ENCODE measurements around the gene USP36.

The USP36 gene

DNA sequence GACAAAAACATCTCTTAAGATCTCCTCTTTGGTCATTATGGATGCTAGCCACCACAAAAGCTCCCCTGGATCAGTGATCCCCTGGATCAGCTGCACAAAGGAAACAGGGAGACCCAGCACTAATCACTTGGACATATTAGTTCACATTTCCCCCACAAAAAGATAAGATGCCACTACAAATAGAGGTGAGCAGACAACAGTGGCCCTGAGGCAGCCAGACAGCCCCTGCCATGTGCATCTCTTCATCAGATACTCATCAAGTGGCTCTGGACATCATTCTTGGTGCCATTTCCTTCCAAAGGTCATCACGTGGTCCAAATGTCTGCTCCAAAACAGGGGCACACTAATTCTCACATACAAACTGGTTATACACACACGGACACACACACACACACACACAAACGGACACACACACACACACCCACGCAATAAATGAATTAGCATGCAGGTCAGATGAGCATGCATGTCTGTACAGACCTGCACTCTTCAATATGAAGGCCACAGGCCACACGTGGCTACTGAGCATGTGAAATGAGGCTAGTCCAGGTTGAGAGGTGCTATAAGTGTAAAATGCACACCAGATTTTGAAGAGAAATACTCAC, 4.1 kb downstream of the USP36 start:
- no peak for DNase-seq

DNA sequence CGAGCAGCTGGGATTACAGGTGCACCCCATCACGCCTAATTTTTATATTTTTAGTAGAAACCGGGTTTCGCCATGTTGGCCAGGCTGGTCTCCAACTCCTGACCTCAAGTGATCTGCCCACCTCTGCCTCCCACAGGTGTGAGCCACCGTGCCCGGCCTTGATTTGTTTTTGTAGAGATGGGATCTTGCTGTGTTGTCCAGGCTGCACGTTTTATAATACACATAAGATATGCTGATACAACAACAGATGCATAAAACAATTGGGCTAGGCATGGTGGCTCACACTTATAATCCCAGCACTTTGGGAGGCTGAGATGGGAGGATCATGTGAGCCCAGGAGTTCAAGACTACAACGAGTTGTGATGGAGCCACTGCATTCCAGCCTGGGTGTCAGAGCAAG, 6.0 kb downstream of the USP36 start:
- no peak for DNase-seq

DNA sequence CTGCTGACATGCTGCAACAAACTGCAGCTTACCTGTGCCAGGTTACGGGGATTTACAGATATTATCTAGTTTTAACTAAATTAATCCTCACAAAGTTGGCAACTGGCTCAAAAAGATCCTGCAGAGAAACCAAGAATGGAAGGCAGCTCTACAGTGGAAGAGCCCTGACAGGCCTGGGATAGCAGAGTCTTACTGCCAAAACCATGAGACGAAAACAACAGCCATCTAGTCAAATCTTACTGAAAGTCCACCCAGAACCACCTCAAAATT, 8.1 kb downstream of the USP36 start:
- no peak for DNase-seq

DNA sequence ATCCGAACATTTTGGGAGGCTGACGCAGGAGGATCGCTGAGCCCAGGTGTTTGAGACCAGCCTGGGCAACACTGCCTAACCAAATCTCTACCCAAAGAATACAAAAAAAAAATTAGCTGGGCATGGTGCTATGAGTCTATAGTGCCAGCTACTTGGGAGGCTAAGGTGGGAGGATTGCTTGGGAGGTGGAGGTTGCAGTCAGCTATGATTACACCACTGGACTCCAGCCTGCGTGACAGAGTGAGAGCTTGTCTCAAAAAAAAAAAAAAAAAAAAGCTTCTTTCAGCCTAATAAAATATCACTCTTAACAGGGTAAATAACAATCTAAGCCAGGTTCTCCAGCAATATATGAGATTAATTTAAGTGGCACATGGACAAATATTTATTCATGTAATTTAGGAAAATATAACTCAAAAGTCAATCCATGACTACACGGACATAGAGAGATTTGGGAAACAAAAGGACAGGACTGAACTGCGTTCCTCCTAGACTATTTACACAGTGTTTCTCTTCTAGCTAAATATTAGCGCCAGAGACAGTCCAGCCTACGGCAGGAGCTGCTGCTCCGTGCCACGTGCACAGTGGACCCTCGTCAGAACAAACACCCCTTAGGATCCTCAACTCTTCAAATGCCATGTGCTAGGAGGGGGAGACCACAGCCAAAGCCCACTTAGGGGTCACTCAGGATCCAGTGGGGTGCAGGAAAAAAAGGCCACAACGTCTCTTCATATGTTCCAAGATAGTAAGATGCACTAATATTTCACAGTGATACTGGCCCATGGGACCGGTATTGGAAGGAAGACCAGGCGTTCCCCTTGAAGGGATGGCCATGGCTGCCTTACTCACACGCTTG, 8.7 kb downstream of the USP36 start:
- DNase-seq = no peak

DNA sequence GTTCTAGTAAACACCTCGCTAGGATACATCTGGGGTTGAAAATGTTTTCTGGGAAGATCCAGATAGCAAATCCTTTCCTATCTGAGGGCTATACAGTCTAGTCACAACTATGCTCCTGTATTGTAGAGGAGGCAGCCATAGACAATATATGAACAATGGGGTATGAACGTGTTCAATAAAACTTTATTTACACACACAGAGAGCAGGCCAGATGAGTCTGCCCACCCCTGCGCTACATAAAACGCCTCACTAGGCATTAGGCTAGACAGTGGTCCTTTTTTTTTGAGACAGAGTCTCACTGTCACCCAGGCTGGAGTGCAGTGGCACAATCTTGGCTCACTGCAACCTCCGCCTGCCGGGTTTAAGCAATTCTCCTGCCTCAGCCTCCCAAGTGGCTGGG, 11.1 kb downstream of the USP36 start:
- DNase-seq = no peak

DNA sequence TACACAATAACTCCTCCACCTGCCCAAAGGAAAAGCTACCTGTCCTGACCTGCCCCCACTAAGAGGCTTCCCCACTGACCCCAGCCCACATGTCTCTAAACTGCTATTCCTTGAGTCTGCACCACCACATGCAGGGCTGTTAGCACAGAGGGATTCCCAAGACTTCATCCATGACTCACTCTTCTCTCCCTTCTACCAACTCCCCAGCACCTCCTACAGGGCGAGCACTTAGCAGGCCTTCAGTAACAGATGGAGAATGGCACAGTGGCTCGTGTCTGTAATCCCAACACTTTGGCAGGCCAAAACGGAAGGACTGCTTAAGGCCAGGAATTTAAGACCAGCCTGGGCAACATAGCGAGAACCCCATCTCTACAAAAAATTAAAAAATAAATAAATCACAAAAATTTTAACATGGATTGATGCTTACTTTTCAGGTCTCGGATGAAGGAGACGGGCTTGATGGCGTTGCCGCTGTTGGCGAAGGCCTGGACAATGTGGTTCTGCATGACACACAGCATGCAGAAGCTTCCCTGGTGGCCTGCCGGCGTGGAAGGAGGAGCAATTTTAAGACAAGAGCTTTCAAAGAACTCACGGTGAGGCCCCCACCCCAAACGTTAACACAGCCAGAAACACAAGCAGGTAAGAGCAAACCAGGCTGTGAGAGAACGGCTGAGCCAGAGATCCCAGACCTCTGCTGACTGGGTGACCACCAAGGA, 12.0 kb downstream of the USP36 start:
- DNase-seq = no peak

DNA sequence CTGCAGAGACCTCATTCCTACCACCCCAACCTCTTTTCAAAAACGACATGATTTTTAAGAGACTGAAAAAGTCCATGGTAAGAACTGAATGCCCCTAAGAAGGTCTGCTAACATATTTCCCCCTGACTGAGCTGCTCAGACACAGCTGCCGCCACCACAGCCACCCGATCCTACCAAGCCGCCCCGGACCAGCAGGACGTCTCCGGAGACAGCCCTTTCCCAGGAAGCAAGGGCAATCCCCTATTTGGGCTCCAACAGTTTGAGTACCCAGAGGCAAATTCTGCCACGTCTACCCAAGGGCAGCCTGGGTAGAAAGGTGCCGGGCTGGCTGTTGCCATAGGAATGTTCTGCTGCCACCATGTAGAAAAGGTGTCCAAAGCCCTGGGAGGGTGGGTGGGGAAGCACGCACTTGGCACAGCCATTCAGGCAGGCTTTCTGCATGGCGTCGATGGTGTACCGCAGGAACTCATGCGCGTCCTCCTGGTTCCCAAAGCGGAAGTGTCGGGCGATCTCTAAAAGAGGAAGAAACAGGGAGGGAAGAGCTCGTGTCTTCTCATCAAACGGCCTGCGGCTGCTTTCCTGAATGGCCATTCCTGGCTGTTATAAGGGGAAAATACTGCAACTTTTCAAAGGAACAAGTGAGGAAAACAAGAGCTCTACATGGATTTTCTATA, 13.6 kb downstream of the USP36 start:
- DNase-seq = no peak

DNA sequence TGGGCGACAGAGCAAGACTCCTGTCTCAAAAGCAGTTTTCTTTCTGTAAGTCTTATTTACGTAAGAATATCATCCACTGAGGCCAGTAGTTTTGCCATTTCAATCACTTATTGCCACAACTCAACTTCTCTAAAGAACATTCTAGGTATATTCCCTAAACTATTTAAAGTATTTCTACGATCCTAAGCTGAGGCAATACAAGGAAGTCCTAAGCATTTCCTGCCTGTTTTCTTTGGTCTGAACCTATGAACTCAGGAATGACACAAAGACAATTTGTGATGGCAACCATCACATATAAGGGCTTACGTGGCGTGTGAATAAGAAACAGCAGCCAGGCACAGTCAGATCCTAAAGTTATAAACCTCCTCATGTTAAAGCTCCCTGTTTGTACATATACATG, 14.2 kb downstream of the USP36 start:
- no peak for DNase-seq

DNA sequence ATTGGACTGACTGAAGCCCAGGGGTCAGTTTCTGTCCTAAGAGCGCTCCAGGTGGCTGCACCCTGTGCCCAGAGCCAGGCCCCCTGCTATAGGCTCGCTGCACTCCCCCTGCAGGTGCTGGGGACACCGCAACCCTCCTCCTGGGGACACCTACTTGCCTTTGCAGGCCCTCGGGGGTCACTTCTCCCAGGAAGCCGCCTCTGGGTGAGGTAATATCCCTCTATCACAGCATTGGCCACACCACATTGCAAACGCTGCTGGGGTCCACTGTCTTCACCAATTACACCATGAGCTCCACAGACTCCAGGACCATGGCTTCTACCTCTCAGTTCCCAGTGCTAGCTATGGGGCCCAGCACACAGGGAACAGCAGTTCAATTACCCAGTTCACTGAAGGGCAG, 14.9 kb downstream of the USP36 start:
- no peak for DNase-seq

DNA sequence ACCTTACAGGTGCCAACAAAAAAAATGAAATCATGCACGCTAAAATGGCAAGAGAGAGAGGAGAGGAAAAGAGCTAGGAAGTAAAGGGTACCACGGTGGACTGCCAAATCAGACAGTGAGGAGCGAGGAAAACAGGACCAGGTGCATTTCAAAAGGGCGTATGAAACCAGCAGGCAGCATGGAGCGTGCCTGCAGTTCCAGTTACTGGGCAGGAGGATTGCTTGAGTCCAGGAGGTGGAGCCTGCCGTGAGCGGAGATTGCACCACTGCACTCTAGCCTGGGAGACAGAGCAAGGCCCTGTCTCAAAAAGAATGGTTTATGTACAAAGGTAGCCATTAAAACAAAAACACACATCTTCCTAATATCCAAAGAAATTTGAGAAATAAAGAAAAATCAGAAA, 16.4 kb downstream of the USP36 start:
- DNase-seq = no peak

DNA sequence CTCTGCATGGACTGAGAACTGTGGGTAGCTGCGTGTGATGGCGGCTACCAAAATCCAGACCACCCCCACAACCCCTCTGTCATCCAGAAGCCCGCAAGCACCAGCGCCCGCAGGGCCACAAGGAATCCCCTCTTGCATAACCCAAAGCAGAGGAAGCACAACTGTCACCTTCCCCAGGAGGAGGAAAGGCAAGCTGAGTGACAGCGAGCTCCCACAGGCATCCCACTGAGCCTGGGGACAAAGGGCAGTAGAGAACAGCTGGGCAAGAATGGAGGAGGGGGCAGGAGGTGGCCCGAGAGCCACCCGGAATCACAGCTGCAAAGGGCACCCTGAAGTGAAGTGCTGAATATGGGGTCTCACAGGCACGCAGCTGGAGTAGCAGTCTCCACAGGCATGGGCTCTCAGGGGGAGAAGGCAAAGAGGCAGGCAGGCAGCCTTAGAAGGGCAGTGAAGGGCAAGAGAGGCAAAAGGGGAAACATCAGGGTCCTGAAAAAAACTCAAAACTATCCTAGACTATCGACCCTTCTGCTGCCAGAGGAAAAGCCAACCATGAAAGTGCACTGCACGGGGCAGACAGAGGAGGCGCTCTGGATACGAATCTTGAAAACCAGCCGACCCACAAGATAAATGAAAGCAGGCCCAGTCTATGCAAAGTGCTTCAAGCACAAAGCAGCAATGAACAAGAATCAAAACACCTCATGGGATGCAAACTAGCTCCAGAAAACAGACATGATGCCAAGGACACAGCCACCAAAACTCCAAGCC, 17.1 kb downstream of the USP36 start:
- DNase-seq = no peak

DNA sequence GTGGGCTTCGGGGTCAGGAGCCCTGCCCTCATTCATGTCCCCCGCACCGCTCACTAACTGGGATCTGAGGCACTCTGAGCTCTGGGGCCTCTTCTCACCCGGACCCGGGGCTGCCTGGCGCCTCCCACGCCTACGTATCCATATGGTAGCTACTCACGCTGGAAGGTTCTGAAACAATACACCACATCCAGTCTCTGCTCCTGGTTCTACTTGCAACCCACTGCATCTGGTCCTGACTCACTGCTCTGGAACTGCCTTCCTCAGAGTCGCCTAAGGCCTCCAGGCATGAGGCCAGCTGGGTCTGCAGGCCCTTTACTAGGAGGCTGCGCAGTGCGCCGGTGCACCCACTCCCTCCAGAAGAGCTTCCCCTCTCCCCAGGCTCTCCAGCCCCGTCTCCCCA, 18.1 kb downstream of the USP36 start:
- no peak for DNase-seq

DNA sequence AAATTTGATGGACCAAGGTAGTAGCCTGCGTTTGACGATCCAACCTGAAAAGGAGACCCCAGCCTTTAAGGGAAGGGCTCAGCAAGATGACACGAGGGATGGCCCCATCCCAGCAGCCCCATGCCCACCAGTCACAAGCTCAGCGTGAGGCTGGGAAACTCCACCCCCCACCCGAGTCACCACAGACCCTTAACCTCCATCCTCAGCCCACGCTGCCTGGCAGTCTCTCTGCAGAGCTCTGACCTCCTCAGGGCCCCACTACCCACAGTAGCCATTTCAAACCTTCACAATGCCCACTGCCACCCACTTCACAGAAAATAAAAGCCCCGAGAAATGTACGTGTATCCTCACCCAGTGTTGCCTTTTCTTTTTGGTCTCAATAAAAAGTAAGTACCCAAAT, 18.7 kb downstream of the USP36 start:
- no peak for DNase-seq

DNA sequence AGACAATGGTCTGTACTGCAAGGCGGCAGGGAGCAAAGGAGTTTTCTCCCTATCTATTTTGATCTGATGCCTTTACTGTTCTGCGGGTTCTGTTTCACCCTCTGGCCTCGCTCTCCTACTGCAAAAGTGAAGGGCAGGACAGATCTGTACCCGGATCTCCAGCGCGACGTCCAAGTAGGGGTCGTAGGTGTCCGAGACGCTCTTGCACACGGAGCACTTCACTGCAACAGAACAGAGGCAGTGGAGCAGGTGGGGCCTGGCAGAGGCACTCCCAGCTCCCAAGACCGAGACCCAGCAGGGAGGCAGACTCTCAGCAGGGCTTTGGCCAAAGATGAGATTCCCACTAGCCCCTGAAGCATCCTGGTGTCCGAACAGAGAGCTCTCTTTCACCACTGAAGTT, 19.8 kb downstream of the USP36 start:
- no peak for DNase-seq

DNA sequence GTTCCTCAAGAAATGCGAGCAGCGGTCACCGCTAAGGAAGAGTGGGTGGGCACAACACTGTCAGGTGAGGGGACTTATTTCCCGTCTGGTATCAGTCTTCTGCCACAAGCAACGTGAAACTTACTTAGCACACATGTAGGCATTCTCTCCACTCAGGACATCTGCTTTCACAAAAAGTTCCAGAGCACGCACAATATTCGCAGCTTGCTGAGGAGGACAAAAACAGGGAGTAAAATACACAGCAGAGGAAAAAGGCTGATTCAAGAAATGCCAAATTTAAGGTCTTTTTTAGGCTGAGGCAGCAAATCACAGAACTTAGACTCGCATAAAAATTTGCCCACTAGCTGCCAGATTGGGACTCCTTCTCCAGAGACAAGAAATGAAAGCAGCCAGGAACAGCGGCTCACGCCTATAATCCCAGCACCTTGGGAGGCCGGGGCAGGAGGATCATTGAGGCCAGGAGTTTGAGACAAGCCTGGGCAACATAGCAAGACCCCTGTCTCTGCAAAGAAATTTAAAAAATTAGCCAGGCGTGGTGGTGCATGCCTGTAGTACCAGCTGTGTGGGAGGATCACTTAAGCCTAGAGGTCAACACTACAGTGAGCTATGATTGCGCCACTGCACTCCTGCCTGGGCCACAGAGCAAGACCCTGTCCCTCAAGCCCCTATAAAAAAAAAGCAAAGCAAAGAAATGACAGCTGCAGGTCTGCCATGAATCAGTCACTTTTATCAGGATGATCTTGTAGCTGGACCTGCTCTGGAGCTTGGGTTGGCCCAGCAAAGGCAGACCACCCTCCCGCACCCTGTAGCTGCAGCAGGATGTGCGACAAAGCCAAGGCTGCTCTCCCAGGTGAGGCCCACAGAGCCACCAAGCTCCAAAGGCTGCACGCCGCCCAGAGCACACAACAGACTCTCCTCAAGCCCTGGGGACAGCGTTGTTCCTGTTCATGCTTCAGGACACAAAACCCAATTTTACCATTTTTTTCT, 20.5 kb downstream of the USP36 start:
- no peak for DNase-seq

DNA sequence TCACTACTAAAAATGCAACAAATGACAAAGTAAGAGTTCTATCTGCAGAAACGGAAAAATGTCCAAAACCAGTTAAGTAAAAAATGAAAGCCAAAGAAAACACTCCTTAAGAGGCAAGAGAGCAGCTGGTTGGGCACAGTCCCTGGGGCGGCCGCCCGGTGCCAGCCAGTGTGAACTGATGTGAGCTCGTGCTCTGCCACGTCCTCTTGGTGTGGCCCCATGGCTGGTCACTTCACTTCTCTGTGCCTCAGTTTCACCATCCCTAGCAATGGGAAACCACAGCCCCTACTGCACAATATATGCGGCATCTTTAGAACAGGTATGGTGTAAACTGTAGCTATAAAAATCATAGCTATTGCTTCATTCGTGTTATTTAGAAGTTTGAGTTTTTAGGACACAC, 21.2 kb downstream of the USP36 start:
- DNase-seq = no peak

DNA sequence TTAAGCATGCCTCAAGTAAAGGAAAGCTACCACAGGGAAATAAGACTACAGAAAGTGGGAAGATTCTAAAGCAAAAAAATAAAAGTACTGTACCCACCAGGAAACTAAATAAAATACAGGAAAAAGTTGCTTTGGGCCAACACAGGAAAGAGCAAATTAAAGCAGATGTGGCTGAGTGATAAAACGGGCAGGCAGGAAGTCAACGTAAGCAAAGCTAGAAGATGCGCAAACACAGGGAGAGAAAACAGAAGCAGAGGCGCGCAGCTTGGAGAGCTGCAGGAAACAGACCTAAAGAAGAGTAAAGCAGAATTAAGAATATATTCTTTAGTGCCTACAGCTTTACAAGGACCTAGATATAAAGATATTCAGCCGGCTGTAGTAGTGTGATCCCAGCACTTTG, 21.7 kb downstream of the USP36 start:
- peak in 1 of 2 experiments; percentile 43 for DNase-seq

DNA sequence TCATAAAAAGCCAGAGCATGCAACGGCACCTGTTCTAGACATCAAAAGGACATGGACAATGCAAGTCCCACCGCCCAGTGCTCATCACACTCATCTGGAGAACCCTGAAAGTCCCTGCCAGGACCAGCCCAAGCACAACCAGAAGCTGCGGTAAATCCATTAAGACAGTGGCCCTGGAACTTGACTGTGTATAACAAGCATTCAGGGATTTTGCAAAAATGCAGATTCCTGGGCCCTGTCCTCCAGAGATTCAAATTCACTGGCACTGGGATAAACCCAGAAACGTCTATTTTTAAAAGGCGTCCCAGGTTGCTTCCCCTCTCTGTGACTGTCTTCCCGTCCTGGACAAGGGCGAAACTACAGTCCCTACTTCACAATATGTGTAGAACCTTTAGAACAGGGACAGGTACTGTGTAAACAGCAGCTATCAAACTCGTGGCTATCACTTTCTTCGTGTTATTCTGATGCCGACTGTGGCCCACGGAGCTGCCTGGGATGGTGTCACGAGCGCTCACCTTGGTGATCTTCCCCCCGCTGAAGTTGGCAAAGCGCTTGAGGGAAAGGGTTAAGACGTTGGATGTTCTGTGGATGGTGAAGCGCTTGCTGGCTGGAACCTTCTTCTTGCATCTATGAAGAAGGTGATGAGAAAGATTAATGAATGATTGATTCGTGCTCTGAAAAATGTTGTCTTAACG, 22.3 kb downstream of the USP36 start:
- DNase-seq = no peak

DNA sequence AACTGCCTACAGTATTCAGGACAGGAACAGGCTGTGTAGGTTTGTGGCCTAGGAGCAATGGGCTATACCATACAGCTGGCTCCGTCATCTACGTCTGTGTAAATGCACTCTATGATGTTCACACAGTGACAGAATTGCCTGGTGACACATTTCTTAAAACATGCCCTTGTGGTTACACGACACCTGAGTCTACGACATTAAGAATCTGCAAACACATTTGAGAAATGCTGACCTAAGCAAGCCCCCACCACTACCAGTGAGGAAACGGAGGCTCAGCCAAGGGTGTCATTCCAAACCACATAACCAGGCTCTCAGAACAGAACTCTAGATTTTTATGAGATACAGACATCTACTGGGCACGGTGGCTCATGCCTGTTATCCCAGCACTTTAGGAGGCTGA, 23.5 kb downstream of the USP36 start:
- peak in 1 of 2 experiments; percentile 50 for DNase-seq

DNA sequence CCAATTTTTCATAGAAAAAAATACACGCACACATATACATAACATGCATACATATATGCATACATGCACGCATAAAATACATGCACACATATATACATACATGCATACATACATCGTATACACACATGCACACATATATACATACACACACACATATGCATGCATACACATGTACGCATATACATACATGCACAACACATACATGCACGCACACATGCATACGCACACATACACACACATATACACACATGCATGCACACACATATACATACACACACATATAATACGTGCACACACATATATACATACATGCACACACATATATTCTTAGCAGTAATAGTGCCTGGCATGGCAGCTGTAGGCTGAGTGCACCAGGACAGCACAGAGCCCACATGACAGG, 24.9 kb downstream of the USP36 start:
- no peak for DNase-seq

DNA sequence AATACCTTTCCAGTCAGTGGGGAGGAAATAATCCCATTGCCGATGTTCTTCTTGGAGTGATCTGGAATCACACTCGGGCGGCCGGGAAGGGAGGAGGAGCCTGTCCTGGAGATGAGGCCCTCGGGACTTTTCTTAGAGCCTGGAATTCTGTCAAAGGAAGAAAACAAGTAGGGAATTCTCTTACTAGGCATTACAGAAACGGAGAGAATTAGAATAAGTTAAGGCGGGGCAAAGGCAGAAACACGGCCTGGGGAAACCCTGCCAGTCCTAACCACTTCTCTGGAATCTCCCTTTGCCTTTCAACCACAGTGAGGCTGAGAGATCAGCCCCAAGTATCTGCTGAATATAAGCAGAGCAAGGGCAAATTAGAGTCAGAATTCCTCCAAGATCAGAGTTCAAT, 27.8 kb downstream of the USP36 start:
- no peak for DNase-seq
